HepG2 (cell line): Measurements from ENCODE around the gene MTMR6. TPM values are rescaled to one million over a fixed set of nuclear protein-coding genes. Genes with fewer than 3 reads are reported as not detected.

ENCODE experiments used
- CHD4 ChIP-seq: fragments of 200-600 bp; sonication (generic); IDR thresholded peaks from 2 replicates; pipeline ENCODE4 v1.7.0; 2017; ENCODE audit warnings: mild to moderate bottlenecking, low read length, borderline replicate concordance
- MTA1 ChIP-seq: sonication (generic); formaldehyde crosslinking; IDR thresholded peaks from 2 replicates; pipeline ENCODE4 v1.4.0; 2020; ENCODE audit warnings: missing genetic modification reagents, mild to moderate bottlenecking, borderline replicate concordance
- NCOR1 ChIP-seq: fragments of 200-600 bp; sonication (generic); IDR thresholded peaks from 2 replicates; pipeline ENCODE4 v1.7.0; 2017; ENCODE audit warnings: antibody characterized with exemption, low read length, borderline replicate concordance
- NR0B2 ChIP-seq: sonication (generic); formaldehyde crosslinking; IDR thresholded peaks from 2 replicates; pipeline ENCODE4 v1.4.0; 2020; ENCODE audit warnings: mild to moderate bottlenecking, missing genetic modification reagents
- PHF21A ChIP-seq: sonication (generic); formaldehyde crosslinking; IDR thresholded peaks from 2 replicates; pipeline ENCODE4 v1.5.0; 2020; ENCODE audit warnings: mild to moderate bottlenecking, missing genetic modification reagents
- PHF5A ChIP-seq: IDR thresholded peaks from one replicate; pipeline ENCODE4 v1.6.1; 2018; ENCODE audit warnings: low read depth, missing genetic modification reagents; ENCODE audit not compliant: unreplicated experiment
- TBL1XR1 ChIP-seq: fragments of 150-350 bp; IDR thresholded peaks from 2 replicates; pipeline ENCODE4 v1.6.1; 2014; ENCODE audit warnings: borderline replicate concordance, low read length; ENCODE audit not compliant: partially characterized antibody
- ZNF652 ChIP-seq: IDR thresholded peaks from 2 replicates; pipeline ENCODE4 v1.6.1; 2016; ENCODE audit warnings: low read depth, borderline replicate concordance
- ZNF703 ChIP-seq: sonication (generic); formaldehyde crosslinking; IDR thresholded peaks from 2 replicates; pipeline ENCODE4 v1.5.1; 2020; ENCODE audit warnings: missing genetic modification reagents, mild to moderate bottlenecking, moderate library complexity, borderline replicate concordance
- ZSCAN5A ChIP-seq: sonication (generic); formaldehyde crosslinking; IDR thresholded peaks from 2 replicates; pipeline ENCODE4 v1.8.0; 2022; ENCODE audit warnings: mild to moderate bottlenecking, missing genetic modification reagents, borderline replicate concordance
- polyA plus RNA-seq, 8 experiments: library from polyadenylated mRNA; depleted of rRNA in 3 of 8; stranded (reverse) in 7 of 8; unstranded in 1 of 8; fragments of >200 nt; fragmentation: Illumina TruSeq in 4 of 8; extraction: Trizol in 4 of 8; gene quantifications; 2 replicates each; pipeline versions ENCODE4 v1.2.1 to v1.2.3, GENCODE V29; 2011 to 2016; ENCODE audit warnings: low read depth in 4 of 8, missing spikeins in 1 of 8, mixed read lengths in 1 of 8; ENCODE audit not compliant: insufficient read depth in 1 of 8
- total RNA-seq, 5 experiments: library from RNA; depleted of rRNA; stranded (reverse); fragments of >200 nt; fragmentation: Illumina TruSeq; extraction: Trizol; gene quantifications; 2 replicates each; pipeline ENCODE4 v1.2.3, GENCODE V29; 2016; ENCODE audit warnings: low read depth in 1 of 5
- TF ChIP-seq, protein P1 (sequence below): sonication (generic); formaldehyde crosslinking; IDR thresholded peaks from 2 replicates; pipeline ENCODE4 v1.8.1; 2023; ENCODE audit warnings: mild to moderate bottlenecking, missing genetic modification reagents
- TF ChIP-seq, protein P2 (sequence below): sonication (generic); formaldehyde crosslinking; conservative IDR thresholded peaks from 2 replicates; pipeline ENCODE4 v1.8.0; 2022; ENCODE audit warnings: mild to moderate bottlenecking, moderate library complexity, missing genetic modification reagents

The MTMR6 gene
- total and polyA plus RNA-seq, 2 of the 13 experiments (the other 11 are each of a cell fraction or from before 2014, with no cell fraction given): 3.4 to 7.8 TPM

- TF ChIP-seq NR0B2 (CRISPR knock-in tag) (no peak), ZNF703 (CRISPR knock-in tag) (no peak), NCOR1 (no peak), ZNF652 (CRISPR knock-in tag) (no peak), PHF5A (CRISPR knock-in tag) (no peak), TBL1XR1 (no peak), PHF21A (CRISPR knock-in tag) (no peak), CHD4 (no peak), ZSCAN5A (CRISPR knock-in tag) (no peak), MTA1 (CRISPR knock-in tag) (no peak)
- TF ChIP-seq, protein P1, sequence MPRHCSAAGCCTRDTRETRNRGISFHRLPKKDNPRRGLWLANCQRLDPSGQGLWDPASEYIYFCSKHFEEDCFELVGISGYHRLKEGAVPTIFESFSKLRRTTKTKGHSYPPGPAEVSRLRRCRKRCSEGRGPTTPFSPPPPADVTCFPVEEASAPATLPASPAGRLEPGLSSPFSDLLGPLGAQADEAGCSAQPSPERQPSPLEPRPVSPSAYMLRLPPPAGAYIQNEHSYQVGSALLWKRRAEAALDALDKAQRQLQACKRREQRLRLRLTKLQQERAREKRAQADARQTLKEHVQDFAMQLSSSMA (CRISPR knock-in tag): no peak
- TF ChIP-seq, protein P2, sequence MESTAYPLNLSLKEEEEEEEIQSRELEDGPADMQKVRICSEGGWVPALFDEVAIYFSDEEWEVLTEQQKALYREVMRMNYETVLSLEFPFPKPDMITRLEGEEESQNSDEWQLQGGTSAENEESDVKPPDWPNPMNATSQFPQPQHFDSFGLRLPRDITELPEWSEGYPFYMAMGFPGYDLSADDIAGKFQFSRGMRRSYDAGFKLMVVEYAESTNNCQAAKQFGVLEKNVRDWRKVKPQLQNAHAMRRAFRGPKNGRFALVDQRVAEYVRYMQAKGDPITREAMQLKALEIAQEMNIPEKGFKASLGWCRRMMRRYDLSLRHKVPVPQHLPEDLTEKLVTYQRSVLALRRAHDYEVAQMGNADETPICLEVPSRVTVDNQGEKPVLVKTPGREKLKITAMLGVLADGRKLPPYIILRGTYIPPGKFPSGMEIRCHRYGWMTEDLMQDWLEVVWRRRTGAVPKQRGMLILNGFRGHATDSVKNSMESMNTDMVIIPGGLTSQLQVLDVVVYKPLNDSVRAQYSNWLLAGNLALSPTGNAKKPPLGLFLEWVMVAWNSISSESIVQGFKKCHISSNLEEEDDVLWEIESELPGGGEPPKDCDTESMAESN (CRISPR knock-in tag): no peak
These were observed 25.0 kb downstream of the MTMR6 start (continued) for GRCh38 chr13:25262261-25262660.
